Transverse colon (tissue), 4 donors: ENCODE data around the gene PES1.
A peak's percentile ranks its signal among the peaks of the same experiment; 100 is the strongest.

Source experiments
- CTCF ChIP-seq, 5 experiments: fragments of 200-600 bp in 3 of 5; fragments of 450-650 bp in 2 of 5; sonication (generic) in 3 of 5; IDR thresholded peaks; 1 replicate in 2 of 5; 2 replicates in 3 of 5; pipeline ENCODE4 v1.5.1; 2016 to 2017; ENCODE audit warnings: antibody characterized with exemption in 5 of 5, inconsistent platforms in 3 of 5, mild to moderate bottlenecking in 2 of 5, moderate library complexity in 1 of 5
- POLR2A ChIP-seq: fragments of 450-650 bp; IDR thresholded peaks from one replicate; pipeline ENCODE4 v1.6.1; 2016; ENCODE audit warnings: antibody characterized with exemption, mild to moderate bottlenecking, moderate library complexity
- POLR2AphosphoS5 ChIP-seq, 3 donors: sonication (generic); formaldehyde crosslinking; IDR thresholded peaks; one replicate each; pipeline ENCODE4 v1.6.1; 2016; ENCODE audit warnings: antibody characterized with exemption in 3 of 3

- TF ChIP-seq POLR2AphosphoS5 (IDR thresholded peaks at IDR 0.05) (no peak), CTCF (IDR thresholded peaks at IDR 0.05) (no peak), POLR2A (peak; percentile 13)
Observed at GRCh38 chr22:30574095-30574981, 17.4 kb downstream of the PES1 start, which contains the start of gene GAL3ST1.
